Adrenal gland (tissue), 5 donors: ENCODE measurements around the gene SLX4.

ENCODE experiments used
- CTCF ChIP-seq, 6 experiments: fragments of 450-650 bp in 4 of 6; fragments of 200-600 bp in 2 of 6; sonication (generic) in 1 of 6; IDR thresholded peaks; 1 replicate in 5 of 6; 2 replicates in 1 of 6; pipeline versions ENCODE4 v1.5.1 to v1.8.0; 2016 to 2021; ENCODE audit warnings: antibody characterized with exemption in 6 of 6, mild to moderate bottlenecking in 2 of 6, moderate library complexity in 1 of 6
- POLR2A ChIP-seq, 2 donors: fragments of 450-650 bp; IDR thresholded peaks; one replicate each; pipeline ENCODE4 v1.6.1; 2017; ENCODE audit warnings: antibody characterized with exemption in 2 of 2, mild to moderate bottlenecking in 2 of 2, moderate library complexity in 1 of 2
- donor health status: DM: no; HTN: no; CAD: no.

- TF ChIP-seq CTCF (IDR thresholded peaks at IDR 0.05) (no peak), POLR2A (IDR thresholded peaks at IDR 0.05) (no peak)
These were observed 34.1 kb downstream of the SLX4 start, which contains the start of gene NLRC3 for GRCh38 chr16:3577302-3577752.
